Caco-2 (cell line): ENCODE data around the gene ZSCAN5B. TPM values are rescaled to one million over a fixed set of nuclear protein-coding genes. Genes with fewer than 3 reads are reported as not detected.

Experiments used
- BruUV-seq: library from RNA; stranded (reverse); fragments of 400-500 nt; replicated peaks from 2 replicates; lab custom pipeline; 2021; lab: Mats Ljungman, UMichigan
- CTCF ChIA-PET: fragments of 300-600 bp; sonication (Branson Sonifier 250); formaldehyde crosslinking; loops from one replicate; lab custom pipeline; 2022; ENCODE audit warnings: antibody characterized with exemption; lab: Charles Lee
- POLR2A ChIA-PET: fragments of 300-600 bp; sonication (Branson Sonifier 250); formaldehyde crosslinking; loops from one replicate; lab custom pipeline; 2022; ENCODE audit warnings: antibody characterized with exemption; lab: Charles Lee
- DNase-seq, 2 experiments: peaks; one replicate each; pipeline versions ENCODE4 v3.0.0 to v3.0.0-alpha.2; 2020 to 2022
- H3K27me3 ChIP-seq: replicated peaks from 2 replicates; pipeline ENCODE4 v1.6.0; 2011; ENCODE audit warnings: low read length; ENCODE audit not compliant: control insufficient read depth, insufficient read depth
- H3K36me3 ChIP-seq: 2 replicates; pipeline ENCODE4 v1.5.1; 2011; ENCODE audit warnings: low read length; ENCODE audit not compliant: control insufficient read depth, insufficient read depth
- H3K4me1 ChIP-seq: fragments of 250-450 bp; sonication (Bioruptor Pico); 2 replicates; pipeline ENCODE4 v1.5.1; 2020; ENCODE audit warnings: mild to moderate bottlenecking
- H3K4me3 ChIP-seq: 2 replicates; pipeline ENCODE4 v1.5.1; 2011; ENCODE audit warnings: low read depth, mild to moderate bottlenecking, control low read depth, low read length
- H3K9me3 ChIP-seq: fragments of 250-450 bp; sonication (Bioruptor Pico); 2 replicates; pipeline ENCODE4 v1.5.1; 2020; ENCODE audit warnings: mild to moderate bottlenecking, moderate library complexity
- H3K27ac Mint-ChIP-seq: one replicate; pipeline ENCODE4 v1.8.0; 2022; ENCODE audit warnings: mixed read lengths; ENCODE audit not compliant: unreplicated experiment
- H3K27me3 Mint-ChIP-seq: one replicate; pipeline ENCODE4 v1.8.0; 2022; ENCODE audit warnings: mixed read lengths; ENCODE audit not compliant: insufficient read depth, unreplicated experiment
- H3K36me3 Mint-ChIP-seq: one replicate; pipeline ENCODE4 v1.8.0; 2022; ENCODE audit warnings: mild to moderate bottlenecking, mixed read lengths; ENCODE audit not compliant: insufficient read depth, unreplicated experiment
- H3K4me1 Mint-ChIP-seq: one replicate; pipeline ENCODE4 v1.8.0; 2022; ENCODE audit warnings: low read depth, mixed read lengths; ENCODE audit not compliant: unreplicated experiment
- H3K4me3 Mint-ChIP-seq: one replicate; pipeline ENCODE4 v1.8.0; 2022; ENCODE audit warnings: mild to moderate bottlenecking, moderate library complexity, mixed read lengths; ENCODE audit not compliant: unreplicated experiment
- H3K9me3 Mint-ChIP-seq: one replicate; pipeline ENCODE4 v1.8.0; 2022; ENCODE audit warnings: mixed read lengths; ENCODE audit not compliant: unreplicated experiment
- intact Hi-C: fragments of 100-400 bp; cut with micrococcal nuclease; formaldehyde crosslinking; loops from one replicate; pipeline ENCODE4 v1.10.0; 2022; ENCODE audit not compliant: unreplicated experiment
- total RNA-seq: library from RNA; stranded (reverse); gene quantifications from 2 replicates; pipeline ENCODE4 v1.2.3, GENCODE V29; 2022
- TF ChIP-seq, protein P1 (sequence below), 2 experiments: fragments of 200-600 bp in 1 of 2; IDR thresholded peaks; 1 replicate in 1 of 2; 2 replicates in 1 of 2; pipeline versions ENCODE4 v1.5.1 to v1.8.0; 2011 to 2022; ENCODE audit warnings: antibody characterized with exemption in 1 of 2, control low read depth in 1 of 2, inconsistent platforms in 1 of 2, low read depth in 1 of 2, low read length in 1 of 2, mild to moderate bottlenecking in 1 of 2, moderate library complexity in 1 of 2; ENCODE audit not compliant: insufficient read depth in 1 of 2, severe bottlenecking in 1 of 2, unreplicated experiment in 1 of 2

The ZSCAN5B gene
- total RNA-seq, 1 experiment from 2014 or later: not detected

- H3K36me3 ChIP-seq: no peaks in the 10 kb centered on the region; the same call in 1 of the 2 replicates
- H3K27me3 ChIP-seq: no peaks in the 10 kb centered on the region
- Mint-ChIP-seq H3K27me3 (no peaks in the 10 kb centered on the region), H3K27ac (no peak overlapping the region), H3K4me1 (no peaks in the 10 kb centered on the region), H3K36me3 (peaks cover 27% of the 10 kb centered on the region), H3K9me3 (no peaks in the 10 kb centered on the region), H3K4me3 (no peak overlapping the region)
- DNase-seq: no peak
- no TSS peak for BruUV-seq
- CTCF ChIA-PET: no interaction called here
- intact Hi-C loops: no loop called here
- H3K4me3 ChIP-seq: no peak overlapping the region
- POLR2A ChIA-PET: no interaction called here
- TF ChIP-seq, protein P1, sequence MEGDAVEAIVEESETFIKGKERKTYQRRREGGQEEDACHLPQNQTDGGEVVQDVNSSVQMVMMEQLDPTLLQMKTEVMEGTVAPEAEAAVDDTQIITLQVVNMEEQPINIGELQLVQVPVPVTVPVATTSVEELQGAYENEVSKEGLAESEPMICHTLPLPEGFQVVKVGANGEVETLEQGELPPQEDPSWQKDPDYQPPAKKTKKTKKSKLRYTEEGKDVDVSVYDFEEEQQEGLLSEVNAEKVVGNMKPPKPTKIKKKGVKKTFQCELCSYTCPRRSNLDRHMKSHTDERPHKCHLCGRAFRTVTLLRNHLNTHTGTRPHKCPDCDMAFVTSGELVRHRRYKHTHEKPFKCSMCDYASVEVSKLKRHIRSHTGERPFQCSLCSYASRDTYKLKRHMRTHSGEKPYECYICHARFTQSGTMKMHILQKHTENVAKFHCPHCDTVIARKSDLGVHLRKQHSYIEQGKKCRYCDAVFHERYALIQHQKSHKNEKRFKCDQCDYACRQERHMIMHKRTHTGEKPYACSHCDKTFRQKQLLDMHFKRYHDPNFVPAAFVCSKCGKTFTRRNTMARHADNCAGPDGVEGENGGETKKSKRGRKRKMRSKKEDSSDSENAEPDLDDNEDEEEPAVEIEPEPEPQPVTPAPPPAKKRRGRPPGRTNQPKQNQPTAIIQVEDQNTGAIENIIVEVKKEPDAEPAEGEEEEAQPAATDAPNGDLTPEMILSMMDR (IDR thresholded peaks at IDR 0.05; ENCODE audit: insufficient read depth in 1 of 2, low read depth in 1 of 2, low read length in 1 of 2, severe bottlenecking in 1 of 2, unreplicated experiment in 1 of 2): no peak
- no peaks in the 10 kb centered on the region for H3K4me1 ChIP-seq
- H3K9me3 ChIP-seq: no peaks in the 10 kb centered on the region
Observed at GRCh38 chr19:56161534-56161933, 36.0 kb downstream of the ZSCAN5B start.

DNA sequence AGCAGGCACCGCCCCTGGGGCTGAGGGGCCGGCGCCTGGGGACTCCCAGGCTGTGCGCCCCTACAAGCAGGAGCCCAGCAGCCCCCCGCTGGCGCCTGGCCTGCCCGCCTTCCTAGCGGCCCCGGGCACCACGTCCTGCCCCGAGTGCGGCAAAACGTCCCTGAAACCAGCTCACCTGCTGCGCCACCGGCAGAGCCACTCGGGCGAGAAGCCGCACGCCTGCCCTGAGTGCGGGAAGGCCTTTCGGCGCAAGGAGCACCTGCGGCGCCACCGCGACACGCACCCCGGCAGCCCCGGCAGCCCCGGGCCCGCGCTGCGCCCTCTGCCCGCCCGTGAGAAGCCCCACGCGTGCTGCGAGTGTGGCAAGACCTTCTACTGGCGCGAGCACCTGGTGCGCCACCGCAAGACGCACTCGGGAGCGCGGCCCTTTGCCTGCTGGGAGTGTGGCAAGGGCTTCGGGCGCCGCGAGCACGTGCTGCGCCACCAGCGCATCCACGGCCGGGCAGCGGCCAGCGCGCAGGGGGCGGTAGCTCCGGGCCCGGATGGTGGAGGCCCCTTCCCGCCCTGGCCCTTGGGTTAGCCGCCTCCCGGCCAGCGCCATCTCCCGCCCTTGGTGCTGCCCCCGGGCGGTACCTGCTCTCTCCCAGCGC lies 37.8 kb downstream of the ZSCAN5B start:
- H3K4me1 ChIP-seq: no peaks in the 10 kb centered on the region
- ChIA-PET CTCF (no interaction called here), POLR2A (no interaction called here)
- TF ChIP-seq, protein P1 (IDR thresholded peaks at IDR 0.05; ENCODE audit: insufficient read depth in 1 of 2, low read depth in 1 of 2, low read length in 1 of 2, severe bottlenecking in 1 of 2, unreplicated experiment in 1 of 2): no peak
- Mint-ChIP-seq H3K9me3 (no peaks in the 10 kb centered on the region), H3K4me3 (no peak overlapping the region), H3K27me3 (no peaks in the 10 kb centered on the region), H3K27ac (no peak overlapping the region), H3K36me3 (peaks cover 44% of the 10 kb centered on the region), H3K4me1 (no peaks in the 10 kb centered on the region)
- H3K36me3 ChIP-seq: peaks cover 2% of the 10 kb centered on the region
- no TSS peak for BruUV-seq
- H3K9me3 ChIP-seq: no peaks in the 10 kb centered on the region
- no peak overlapping the region for H3K4me3 ChIP-seq
- H3K27me3 ChIP-seq: no peaks in the 10 kb centered on the region
- DNase-seq: no peak
- intact Hi-C loops: no loop called here

- peaks cover 45% of the 10 kb centered on the region for H3K36me3 Mint-ChIP-seq
- no peaks in the 10 kb centered on the region for H3K9me3 Mint-ChIP-seq
- H3K27me3 Mint-ChIP-seq: no peaks in the 10 kb centered on the region
- Histone ChIP-seq H3K9me3 (no peaks in the 10 kb centered on the region), H3K27me3 (no peaks in the 10 kb centered on the region), H3K36me3 (peaks cover 3% of the 10 kb centered on the region), H3K4me3 (no peak overlapping the region), H3K4me1 (no peaks in the 10 kb centered on the region)
- POLR2A ChIA-PET: no interaction called here
- CTCF ChIA-PET: interaction anchor here (0.5 kb wide), 1 partner anchor 95 kb away, joined by 3 read pairs; no protein-coding TSS in a partner anchor
- H3K4me3 Mint-ChIP-seq: no peak overlapping the region
- H3K4me1 Mint-ChIP-seq: no peaks in the 10 kb centered on the region
- BruUV-seq: no TSS peak
- H3K27ac Mint-ChIP-seq: no peak overlapping the region
- TF ChIP-seq, protein P1 (IDR thresholded peaks at IDR 0.05; ENCODE audit: insufficient read depth in 1 of 2, low read depth in 1 of 2, low read length in 1 of 2, severe bottlenecking in 1 of 2, unreplicated experiment in 1 of 2): no peak
- DNase-seq: no peak
- intact Hi-C loops: no loop called here
Observed at GRCh38 chr19:56159009-56159559, 38.5 kb downstream of the ZSCAN5B start.
